HCT116 (cell line): Measurements from ENCODE around the gene KIF5C. TPM values are rescaled to one million over a fixed set of nuclear protein-coding genes. Genes with fewer than 3 reads are reported as not detected.
"Not testable (repeated sequence)": the region's sequence is repeated elsewhere in the genome, so short reads cannot be mapped to it uniquely, and the experiment has no call there.

ENCODE experiments used
- ATAC-seq: fragments of 200-7000 bp; cut with Tn5 transposase; 2 replicates; pipeline ENCODE4 v1.9.1; 2020; ENCODE audit warnings: mild to moderate bottlenecking, moderate library complexity
- BruUV-seq: library from RNA; stranded (reverse); fragments of 400-500 nt; replicated peaks from 2 replicates; lab custom pipeline; 2021; lab: Mats Ljungman, UMichigan
- CTCF ChIA-PET: fragments of 300-600 bp; sonication (Branson Sonifier 250); formaldehyde crosslinking; loops from one replicate; lab custom pipeline; 2021; ENCODE audit warnings: antibody characterized with exemption; lab: Charles Lee
- POLR2A ChIA-PET: fragments of 300-600, 350-600 bp; sonication (Branson Sonifier 250); formaldehyde crosslinking; loops from one replicate; lab custom pipeline; 2021; ENCODE audit warnings: antibody characterized with exemption; lab: Charles Lee
- RAD21 ChIA-PET, 2 experiments: fragments of 300-600 bp; sonication (Branson Sonifier 250); formaldehyde crosslinking; loops; one replicate each; lab custom pipeline; 2023; ENCODE audit warnings: low total read pairs in 2 of 2; ENCODE audit not compliant: uncharacterized antibody in 2 of 2, unreplicated experiment in 2 of 2, low non-redundant PET in 1 of 2; lab: Charles Lee
- DNase-seq: peaks from one replicate; pipeline ENCODE4 v3.0.0-alpha.2; 2010; ENCODE audit warnings: low read depth, low spot score
- H2AFZ ChIP-seq: fragments of 200-600 bp; shearing (Covaris generic), sonication (generic); 2 replicates; pipeline ENCODE4 v1.6.1; 2017; ENCODE audit warnings: low read depth, mixed run types, mixed read lengths, antibody characterized with exemption, low read length; ENCODE audit not compliant: poor library complexity, severe bottlenecking
- H3K27ac ChIP-seq: 2 replicates; pipeline ENCODE4 v1.5.1; 2012; ENCODE audit warnings: low read depth, low read length
- H3K27me3 ChIP-seq: fragments of 200-600 bp; sonication (generic); 2 replicates; pipeline ENCODE4 v1.6.1; 2016; ENCODE audit warnings: mixed run types, low read length, mixed read lengths; ENCODE audit not compliant: insufficient read depth
- H3K36me3 ChIP-seq, 2 experiments: fragments of 200-500 bp in 1 of 2; fragments of 200-600 bp in 1 of 2; sonication (Bioruptor generic) in 1 of 2; sonication (generic) in 1 of 2; 2 replicates each; pipeline versions ENCODE4 v1.5.1 to v1.6.1; 2014 to 2016; ENCODE audit warnings: low read length in 2 of 2, inconsistent platforms in 1 of 2, mixed read lengths in 1 of 2, mixed run types in 1 of 2; ENCODE audit not compliant: insufficient read depth in 2 of 2, control insufficient read depth in 1 of 2
- H3K4me1 ChIP-seq, 2 experiments: fragments of 200-600 bp in 1 of 2; sonication (generic) in 1 of 2; 2 replicates each; pipeline versions ENCODE4 v1.5.1 to v1.6.1; 2012 to 2017; ENCODE audit warnings: low read length in 2 of 2, inconsistent platforms in 1 of 2, mild to moderate bottlenecking in 1 of 2, mixed read lengths in 1 of 2, mixed run types in 1 of 2, moderate library complexity in 1 of 2; ENCODE audit not compliant: insufficient read depth in 2 of 2, control insufficient read depth in 1 of 2
- H3K4me2 ChIP-seq: fragments of 200-600 bp; sonication (generic); 2 replicates; pipeline ENCODE4 v1.6.1; 2017; ENCODE audit warnings: mixed run types, low read length, mixed read lengths
- H3K4me3 ChIP-seq, 2 experiments: fragments of 200-600 bp in 1 of 2; sonication (generic) in 1 of 2; replicated peaks in 1 of 2; 2 replicates each; pipeline ENCODE4 v1.5.1; 2011 to 2016; ENCODE audit warnings: low read length in 2 of 2, control low read depth in 1 of 2, low read depth in 1 of 2, mild to moderate bottlenecking in 1 of 2, mixed read lengths in 1 of 2, mixed run types in 1 of 2
- H3K79me2 ChIP-seq: fragments of 200-600 bp; sonication (generic); 2 replicates; pipeline ENCODE4 v1.6.1; 2017; ENCODE audit warnings: mild to moderate bottlenecking, mixed run types, low read length, moderate library complexity, mixed read lengths; ENCODE audit not compliant: insufficient read depth
- H3K9ac ChIP-seq: fragments of 200-600 bp; sonication (generic); 2 replicates; pipeline ENCODE4 v1.6.1; 2016; ENCODE audit warnings: low read length, mixed read lengths
- H3K9me2 ChIP-seq: fragments of 200-600 bp; sonication (generic), shearing (Covaris generic); 2 replicates; pipeline ENCODE4 v1.6.1; 2017; ENCODE audit warnings: mixed run types, mild to moderate bottlenecking, moderate library complexity; ENCODE audit not compliant: insufficient read depth
- H3K9me3 ChIP-seq, 2 experiments: fragments of 200-500 bp in 1 of 2; fragments of 200-600 bp in 1 of 2; sonication (Bioruptor generic) in 1 of 2; sonication (generic) in 1 of 2; 2 replicates each; pipeline ENCODE4 v1.6.1; 2014 to 2017; ENCODE audit warnings: low read length in 2 of 2, mixed read lengths in 2 of 2, inconsistent platforms in 1 of 2, low read depth in 1 of 2, mild to moderate bottlenecking in 1 of 2, mixed run types in 1 of 2, moderate library complexity in 1 of 2; ENCODE audit not compliant: control insufficient read depth in 1 of 2, insufficient read depth in 1 of 2
- H4K20me1 ChIP-seq: fragments of 200-600 bp; sonication (generic), shearing (Covaris generic); 2 replicates; pipeline ENCODE4 v1.6.1; 2017; ENCODE audit warnings: mixed run types, mild to moderate bottlenecking, moderate library complexity; ENCODE audit not compliant: insufficient read depth
- CTCF ChIP-seq, 3 experiments: fragments of 200-600 bp in 1 of 3; sonication (generic) in 1 of 3; IDR thresholded peaks in 2 of 3; conservative IDR thresholded peaks in 1 of 3; 2 replicates each; pipeline ENCODE4 v1.5.1; 2012 to 2017; ENCODE audit warnings: low read depth in 2 of 3, low read length in 2 of 3, antibody characterized with exemption in 1 of 3, borderline replicate concordance in 1 of 3, control low read depth in 1 of 3, mild to moderate bottlenecking in 1 of 3, mixed read lengths in 1 of 3, mixed run types in 1 of 3, moderate library complexity in 1 of 3; ENCODE audit not compliant: insufficient read depth in 1 of 3
- MAX ChIP-seq: IDR thresholded peaks from 2 replicates; pipeline ENCODE4 v1.6.1; 2012
- intact Hi-C: fragments of 100-400 bp; cut with micrococcal nuclease; formaldehyde crosslinking; loops from 2 replicates; pipeline ENCODE4 v1.10.0; 2022
- total RNA-seq: library from RNA; stranded (reverse); gene quantifications from one replicate; pipeline ENCODE4 v1.2.1, GENCODE V29; 2021; ENCODE audit not compliant: unreplicated experiment

The KIF5C gene
- total RNA-seq, 1 experiment from 2014 or later = 6.5 TPM

- Histone ChIP-seq H3K4me2 (no peak overlapping the region), H3K9me2 (no peaks in the 10 kb centered on the region), H3K27me3 (no peaks in the 10 kb centered on the region), H4K20me1 (no peaks in the 10 kb centered on the region), H2AFZ (no peak overlapping the region), H3K4me3 (no peak overlapping the region), H3K9ac (no peak overlapping the region), H3K4me1 (no peaks in the 10 kb centered on the region), H3K9me3 (no peaks in the 10 kb centered on the region), H3K79me2 (no peaks in the 10 kb centered on the region), H3K36me3 (no peaks in the 10 kb centered on the region), H3K27ac (no peak overlapping the region)
- BruUV-seq = no TSS peak
- TF ChIP-seq MAX (no peak), CTCF (IDR thresholded peaks at IDR 0.05 in 2 of 3, conservative IDR thresholded peaks at IDR 0.05 in 1 of 3; ENCODE audit: borderline replicate concordance in 1 of 3, insufficient read depth in 1 of 3, low read depth in 2 of 3, low read length in 2 of 3) (no peak)
- no peak for ATAC-seq
- CTCF ChIA-PET = no interaction called here
- POLR2A ChIA-PET = no interaction called here
- no peak for DNase-seq
- RAD21 ChIA-PET = no interaction called here
- intact Hi-C loops = no loop called here
These were observed 13.7 kb upstream of the KIF5C start for GRCh38 chr2:148861367-148861766.

DNA sequence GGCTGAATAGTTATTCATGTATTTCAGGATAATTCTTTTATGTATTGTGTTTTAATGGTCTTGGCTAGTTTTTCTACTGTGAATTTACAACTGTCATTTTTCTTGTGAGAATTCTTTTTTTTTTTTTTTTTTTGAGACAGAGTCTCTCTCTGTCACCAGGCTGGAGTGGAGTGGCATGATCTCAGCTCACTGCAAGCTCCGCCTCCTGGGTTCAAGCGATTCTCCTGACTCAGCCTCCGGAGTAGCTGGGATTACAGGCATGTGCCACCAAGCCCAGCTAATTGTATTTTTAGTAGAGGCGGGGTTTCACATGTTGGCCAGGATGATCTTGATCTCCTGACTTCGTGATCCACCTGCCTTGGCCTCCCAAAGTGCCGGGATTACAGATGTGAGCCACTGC is 12.5 kb upstream of the KIF5C start:
- H4K20me1 ChIP-seq, H2AFZ ChIP-seq, BruUV-seq, ATAC-seq, H3K9me3 ChIP-seq, H3K4me2 ChIP-seq, DNase-seq, POLR2A ChIA-PET, CTCF ChIA-PET, H3K27me3 ChIP-seq, H3K36me3 ChIP-seq, H3K27ac ChIP-seq, H3K9ac ChIP-seq, H3K4me3 ChIP-seq, H3K79me2 ChIP-seq, intact Hi-C loops, H3K9me2 ChIP-seq, H3K4me1 ChIP-seq, RAD21 ChIA-PET: not testable (repeated sequence)
